Right atrium auricular region (tissue), 2 donors: ENCODE results near the gene CSMD2. TPM values are rescaled to one million over a fixed set of nuclear protein-coding genes. Genes with fewer than 3 reads are reported as not detected.

Experiments used
- DNase-seq: peaks from one replicate; pipeline ENCODE4 v3.0.0-alpha.2; 2019; ENCODE audit warnings: low spot score
- H3K27ac ChIP-seq, 2 donors: fragments of 200-600 bp; sonication (generic); 1 replicate in 1 of 2; 2 replicates in 1 of 2; pipeline ENCODE4 v1.5.1; 2016 to 2019
- H3K27me3 ChIP-seq, 2 donors: fragments of 200-600 bp; sonication (generic); one replicate each; pipeline versions ENCODE4 v1.5.1 to v1.6.0; 2017 to 2019
- H3K36me3 ChIP-seq: fragments of 200-600 bp; sonication (generic); one replicate; pipeline ENCODE4 v1.5.1; 2016
- H3K4me1 ChIP-seq, 2 donors: fragments of 200-600 bp; sonication (generic); one replicate each; pipeline versions ENCODE4 v1.5.1 to v1.6.0; 2017 to 2019
- H3K4me3 ChIP-seq, 2 donors: fragments of 200-600 bp; sonication (generic); 1 replicate in 1 of 2; 2 replicates in 1 of 2; pipeline ENCODE4 v1.5.1; 2017 to 2019; ENCODE audit warnings: mild to moderate bottlenecking in 1 of 2, moderate library complexity in 1 of 2
- H3K9me3 ChIP-seq, 2 donors: fragments of 200-600 bp; sonication (generic); one replicate each; pipeline ENCODE4 v1.5.1; 2019
- CTCF ChIP-seq, 2 donors: fragments of 200-600 bp; sonication (generic); IDR thresholded peaks; one replicate each; pipeline ENCODE4 v1.5.1; 2019; ENCODE audit warnings: antibody characterized with exemption in 2 of 2
- total RNA-seq, 2 donors: library from RNA; depleted of rRNA; stranded (reverse); fragments of >200 nt; gene quantifications; one replicate each; pipeline ENCODE4 v1.1.0, GENCODE V29; 2016

CSMD2 gene
- total RNA-seq, 2 donors from 2014 or later: 0.39 to 0.44 TPM

- no peak for TF ChIP-seq CTCF (IDR thresholded peaks at IDR 0.05)
- H3K27ac ChIP-seq: no peak overlapping the region
- no peak for DNase-seq
- H3K9me3 ChIP-seq: no peaks in the 10 kb centered on the region
- no peaks in the 10 kb centered on the region for H3K4me1 ChIP-seq
- H3K27me3 ChIP-seq: no peaks in the 10 kb centered on the region
- no peak overlapping the region for H3K4me3 ChIP-seq
- H3K36me3 ChIP-seq: no peaks in the 10 kb centered on the region
These were observed 541.2 kb downstream of the CSMD2 start for GRCh38 chr1:33623811-33624210.

- Histone ChIP-seq H3K4me1 (no peaks in the 10 kb centered on the region), H3K36me3 (no peaks in the 10 kb centered on the region), H3K4me3 (no peak overlapping the region), H3K27me3 (no peaks in the 10 kb centered on the region), H3K27ac (no peak overlapping the region), H3K9me3 (no peaks in the 10 kb centered on the region)
- TF ChIP-seq CTCF (IDR thresholded peaks at IDR 0.05): no peak
- DNase-seq: no peak
These were observed 542.3 kb downstream of the CSMD2 start for GRCh38 chr1:33622757-33623156.

GRCh38 chr1:33618636-33619035, 546.4 kb downstream of the CSMD2 start:
- H3K27ac ChIP-seq: no peak overlapping the region
- H3K4me1 ChIP-seq: no peaks in the 10 kb centered on the region
- TF ChIP-seq CTCF (IDR thresholded peaks at IDR 0.05): no peak
- H3K4me3 ChIP-seq: no peak overlapping the region
- no peaks in the 10 kb centered on the region for H3K27me3 ChIP-seq
- no peaks in the 10 kb centered on the region for H3K9me3 ChIP-seq
- no peak for DNase-seq
- H3K36me3 ChIP-seq: no peaks in the 10 kb centered on the region

GRCh38 chr1:33617451-33617850, 547.6 kb downstream of the CSMD2 start:
- Histone ChIP-seq H3K27me3 (no peaks in the 10 kb centered on the region), H3K4me3 (no peak overlapping the region), H3K4me1 (no peaks in the 10 kb centered on the region)

GRCh38 chr1:33616780-33617179, 548.2 kb downstream of the CSMD2 start:
- H3K27ac ChIP-seq: no peak overlapping the region

More at GRCh38 chr1:33617451-33617850, 547.6 kb downstream of the CSMD2 start:
- no peaks in the 10 kb centered on the region for H3K36me3 ChIP-seq
- DNase-seq: no peak
- no peaks in the 10 kb centered on the region for H3K9me3 ChIP-seq
- no peak for TF ChIP-seq CTCF (IDR thresholded peaks at IDR 0.05)
- no peak overlapping the region for H3K27ac ChIP-seq

More at GRCh38 chr1:33616780-33617179, 548.2 kb downstream of the CSMD2 start:
- DNase-seq: no peak
- no peaks in the 10 kb centered on the region for H3K4me1 ChIP-seq
- no peaks in the 10 kb centered on the region for H3K9me3 ChIP-seq
- H3K36me3 ChIP-seq: no peaks in the 10 kb centered on the region
- no peak for TF ChIP-seq CTCF (IDR thresholded peaks at IDR 0.05)
- no peaks in the 10 kb centered on the region for H3K27me3 ChIP-seq
- no peak overlapping the region for H3K4me3 ChIP-seq
